Hematopoietic multipotent progenitor cell (in vitro differentiated cells): ENCODE data around the gene SPTLC1. TPM values are rescaled to one million over a fixed set of nuclear protein-coding genes. Genes with fewer than 3 reads are reported as not detected.
"Not testable (repeated sequence)": the region's sequence is repeated elsewhere in the genome, so short reads cannot be mapped to it uniquely, and the experiment has no call there.

Experiments used
- DNase-seq, 3 donors: peaks; one replicate each; pipeline ENCODE4 v3.0.0-alpha.2; 2011 to 2015; ENCODE audit warnings: low read depth in 2 of 3, low spot score in 2 of 3
- total RNA-seq: library from RNA; depleted of rRNA; stranded (reverse); fragments of >200 nt; gene quantifications from one replicate; pipeline ENCODE4 v1.2.3, GENCODE V29; 2012

Gene SPTLC1
- total RNA-seq, 1 donor = 27.7 TPM

GRCh38 chr9:92035146-92035545 lies 80.1 kb downstream of the SPTLC1 start:
- no peak for DNase-seq

- no peak for DNase-seq
These were observed 81.2 kb downstream of the SPTLC1 start for GRCh38 chr9:92033991-92034390.

- no peak for DNase-seq
These were observed 81.9 kb downstream of the SPTLC1 start for GRCh38 chr9:92033307-92033706.

GRCh38 chr9:92032891-92033290 lies 82.3 kb downstream of the SPTLC1 start:
- no peak for DNase-seq

GRCh38 chr9:92030367-92030766 lies 84.8 kb downstream of the SPTLC1 start:
- no peak for DNase-seq

- DNase-seq = no peak
These were observed 85.7 kb downstream of the SPTLC1 start for GRCh38 chr9:92029553-92029952.

GRCh38 chr9:92026206-92027002 lies 88.8 kb downstream of the SPTLC1 start:
- DNase-seq = no peak

GRCh38 chr9:92021785-92022541 lies 93.2 kb downstream of the SPTLC1 start:
- DNase-seq = not testable (repeated sequence)

GRCh38 chr9:92019658-92020057 lies 95.6 kb downstream of the SPTLC1 start:
- no peak for DNase-seq

- no peak for DNase-seq
These were observed 104.3 kb downstream of the SPTLC1 start for GRCh38 chr9:92010705-92011536.

GRCh38 chr9:92010253-92010652 lies 105.0 kb downstream of the SPTLC1 start:
- DNase-seq = not testable (repeated sequence)

- DNase-seq = no peak
These were observed 107.2 kb downstream of the SPTLC1 start for GRCh38 chr9:92008041-92008440.

GRCh38 chr9:92004045-92004392 lies 111.2 kb downstream of the SPTLC1 start:
- DNase-seq = no peak

GRCh38 chr9:92003308-92004044 lies 111.7 kb downstream of the SPTLC1 start:
- no peak for DNase-seq

- not testable (repeated sequence) for DNase-seq
These were observed 113.3 kb downstream of the SPTLC1 start for GRCh38 chr9:92001948-92002347.

- no peak for DNase-seq
These were observed 114.0 kb downstream of the SPTLC1 start for GRCh38 chr9:92001244-92001643.

GRCh38 chr9:91995000-91995655 lies 120.1 kb downstream of the SPTLC1 start:
- peak in 2 of 3 donors; percentile 15 to 45 for DNase-seq

- DNase-seq = no peak
These were observed 120.8 kb downstream of the SPTLC1 start for GRCh38 chr9:91994422-91994821.

- DNase-seq = no peak
These were observed 122.7 kb downstream of the SPTLC1 start for GRCh38 chr9:91992461-91993041.
